ENCODE results near the gene LST1.

Gene LST1

GRCh38 chr6:31581434-31582229 is 4.4 kb upstream of the LST1 start:
- ChIA-PET POLR2A (interaction anchor here (0.6 to 1.9 kb wide), 3 partner anchors 17 to 34 kb away, joined by 3 to 4 read pairs (median 4); partner anchors contain the start of gene NFKBIL1), CTCF (interaction anchor here (1.1 to 31.3 kb wide), 7 partner anchors 7 to 72 kb away, joined by 3 to 1569 read pairs (median 7); partner anchors contain the start of genes ATP6V1G2, DDX39B, LTA and NCR3)
- no peak for DNase-seq (ENCODE audit: low read depth, low spot score)
- no peak for TF ChIP-seq CTCF (IDR thresholded peaks at IDR 0.05; ENCODE audit: insufficient read depth, low read length, missing control alignments)
- peak overlapping the region; percentile 89 for H3K4me3 ChIP-seq (ENCODE audit: low read depth, low read length)

GRCh38 chr6:31582230-31582643 is 3.8 kb upstream of the LST1 start, which contains the start of gene LTB:
LTB (minus strand) TSS chr6:31582424; CDS start chr6:31582417, 7 bp downstream.
- ChIA-PET CTCF (interaction anchor here (1.1 to 31.3 kb wide), 5 partner anchors 7 to 54 kb away, joined by 3 to 1569 read pairs (median 40); partner anchors contain the start of genes ATP6V1G2, DDX39B, LTA and NCR3), POLR2A (interaction anchor here (1.9 kb wide), 2 partner anchors 16 to 35 kb away, joined by 4 read pairs; partner anchors contain the start of gene NFKBIL1)
- peak within 1 kb of the TSS; percentile 89 for H3K4me3 ChIP-seq (ENCODE audit: low read depth, low read length)
- DNase-seq (ENCODE audit: low read depth, low spot score), result no peak
- no peak for TF ChIP-seq CTCF (IDR thresholded peaks at IDR 0.05; ENCODE audit: insufficient read depth, low read length, missing control alignments)

- ChIA-PET CTCF (interaction anchor here (0.9 to 31.3 kb wide), 5 partner anchors 8 to 33 kb away, joined by 3 to 1569 read pairs (median 15); partner anchors contain the start of genes ATP6V1G2, DDX39B, LTA and NCR3), POLR2A (no interaction called here)
- no peak for DNase-seq (ENCODE audit: low read depth, low spot score)
- TF ChIP-seq CTCF (IDR thresholded peaks at IDR 0.05; ENCODE audit: insufficient read depth, low read length, missing control alignments), result no peak
- H3K4me3 ChIP-seq (ENCODE audit: low read depth, low read length), result no peak overlapping the region
Observed at GRCh38 chr6:31585491-31585890, 586 bp upstream of the LST1 start.

GRCh38 chr6:31586599-31587281 is 663 bp downstream of the LST1 start:
- ChIA-PET CTCF (interaction anchor here (1.5 to 31.3 kb wide), 5 partner anchors 8 to 34 kb away, joined by 10 to 1569 read pairs (median 40); partner anchors contain the start of genes ATP6V1G2, DDX39B, LTA and NCR3), POLR2A (no interaction called here)
- DNase-seq (ENCODE audit: low read depth, low spot score), result no peak
- TF ChIP-seq CTCF (IDR thresholded peaks at IDR 0.05; ENCODE audit: insufficient read depth, low read length, missing control alignments), result no peak
- no peak overlapping the region for H3K4me3 ChIP-seq (ENCODE audit: low read depth, low read length)

GRCh38 chr6:31587791-31588777 is 2.0 kb downstream of the LST1 start:
- no peak overlapping the region for H3K4me3 ChIP-seq (ENCODE audit: low read depth, low read length)
- TF ChIP-seq CTCF (IDR thresholded peaks at IDR 0.05; ENCODE audit: insufficient read depth, low read length, missing control alignments), result no peak
- ChIA-PET POLR2A (interaction anchor here (0.9 kb wide), 1 partner anchor 47 kb away, joined by 3 read pairs; no protein-coding TSS in a partner anchor), CTCF (interaction anchor here (3.4 to 31.3 kb wide), 4 partner anchors 9 to 35 kb away, joined by 15 to 1569 read pairs (median 250); partner anchors contain the start of genes ATP6V1G2, DDX39B, LTA and NCR3)
- DNase-seq (ENCODE audit: low read depth, low spot score), result no peak
